ENCODE data around the gene TTLL11. TPM values are rescaled to one million over a fixed set of nuclear protein-coding genes. Genes with fewer than 3 reads are reported as not detected.

TTLL11 gene
- total RNA-seq, 1 donor from 2014 or later: 4.0 TPM

DNA sequence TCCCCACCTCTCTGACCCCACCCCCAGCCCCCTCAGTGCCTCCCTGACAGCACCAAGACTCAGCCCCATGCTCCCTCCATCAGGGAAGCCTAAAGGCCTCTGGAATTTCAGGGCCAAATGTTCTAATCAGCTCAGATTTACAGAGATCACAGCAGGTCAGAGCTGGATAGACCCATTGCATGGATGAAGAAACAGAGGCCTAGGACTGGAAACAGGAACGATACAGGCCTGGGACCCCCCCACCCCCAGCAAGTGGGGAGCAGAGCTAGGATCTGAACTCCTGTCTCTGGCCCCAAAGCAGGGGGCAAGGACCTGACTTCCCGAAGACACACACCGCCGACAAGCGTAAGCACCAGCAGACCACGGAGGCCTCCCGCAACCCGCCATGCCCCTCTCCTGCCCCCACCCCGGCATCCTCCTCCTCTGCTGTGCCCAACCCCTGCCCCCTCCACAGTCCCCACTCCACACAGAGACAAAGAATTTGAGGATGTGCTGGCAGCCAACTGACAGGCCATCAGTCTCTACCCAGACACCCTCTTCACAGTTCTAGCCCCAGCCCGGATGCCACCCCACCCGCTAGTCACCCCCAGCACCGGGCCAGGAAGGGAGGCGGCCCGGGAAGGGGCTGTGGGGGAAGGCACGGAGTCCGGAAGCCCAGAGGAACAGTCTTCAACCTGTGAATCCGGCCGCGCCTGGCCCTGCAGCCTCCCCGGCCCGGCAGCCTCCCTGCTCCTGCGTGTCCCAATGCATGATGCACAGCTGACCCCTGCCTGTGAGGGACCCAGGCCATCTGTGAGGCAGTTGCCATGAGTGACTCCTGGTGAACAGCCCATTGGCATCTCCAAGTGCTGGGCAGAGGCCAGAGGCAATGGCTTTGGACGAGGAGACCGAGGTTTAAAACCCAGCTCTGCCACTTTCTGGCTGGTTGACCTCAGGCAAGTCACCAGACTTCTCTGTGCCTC, 35.2 kb upstream of the TTLL11 start:
- Mint-ChIP-seq H3K27ac (ENCODE audit: unreplicated experiment) (no peak overlapping the region), H3K36me3 (ENCODE audit: low read depth, unreplicated experiment) (no peaks in the 10 kb centered on the region), H3K4me3 (ENCODE audit: unreplicated experiment) (no peak overlapping the region), H3K9me3 (ENCODE audit: unreplicated experiment) (no peaks in the 10 kb centered on the region), H3K4me1 (ENCODE audit: unreplicated experiment) (peaks cover 30% of the 10 kb centered on the region), H3K27me3 (ENCODE audit: unreplicated experiment) (peaks cover 25% of the 10 kb centered on the region)
- DNase-seq (ENCODE audit: low spot score): no peak
- TF ChIP-seq, protein P1, sequence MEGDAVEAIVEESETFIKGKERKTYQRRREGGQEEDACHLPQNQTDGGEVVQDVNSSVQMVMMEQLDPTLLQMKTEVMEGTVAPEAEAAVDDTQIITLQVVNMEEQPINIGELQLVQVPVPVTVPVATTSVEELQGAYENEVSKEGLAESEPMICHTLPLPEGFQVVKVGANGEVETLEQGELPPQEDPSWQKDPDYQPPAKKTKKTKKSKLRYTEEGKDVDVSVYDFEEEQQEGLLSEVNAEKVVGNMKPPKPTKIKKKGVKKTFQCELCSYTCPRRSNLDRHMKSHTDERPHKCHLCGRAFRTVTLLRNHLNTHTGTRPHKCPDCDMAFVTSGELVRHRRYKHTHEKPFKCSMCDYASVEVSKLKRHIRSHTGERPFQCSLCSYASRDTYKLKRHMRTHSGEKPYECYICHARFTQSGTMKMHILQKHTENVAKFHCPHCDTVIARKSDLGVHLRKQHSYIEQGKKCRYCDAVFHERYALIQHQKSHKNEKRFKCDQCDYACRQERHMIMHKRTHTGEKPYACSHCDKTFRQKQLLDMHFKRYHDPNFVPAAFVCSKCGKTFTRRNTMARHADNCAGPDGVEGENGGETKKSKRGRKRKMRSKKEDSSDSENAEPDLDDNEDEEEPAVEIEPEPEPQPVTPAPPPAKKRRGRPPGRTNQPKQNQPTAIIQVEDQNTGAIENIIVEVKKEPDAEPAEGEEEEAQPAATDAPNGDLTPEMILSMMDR (IDR thresholded peaks at IDR 0.05; ENCODE audit: unreplicated experiment): no peak

DNA sequence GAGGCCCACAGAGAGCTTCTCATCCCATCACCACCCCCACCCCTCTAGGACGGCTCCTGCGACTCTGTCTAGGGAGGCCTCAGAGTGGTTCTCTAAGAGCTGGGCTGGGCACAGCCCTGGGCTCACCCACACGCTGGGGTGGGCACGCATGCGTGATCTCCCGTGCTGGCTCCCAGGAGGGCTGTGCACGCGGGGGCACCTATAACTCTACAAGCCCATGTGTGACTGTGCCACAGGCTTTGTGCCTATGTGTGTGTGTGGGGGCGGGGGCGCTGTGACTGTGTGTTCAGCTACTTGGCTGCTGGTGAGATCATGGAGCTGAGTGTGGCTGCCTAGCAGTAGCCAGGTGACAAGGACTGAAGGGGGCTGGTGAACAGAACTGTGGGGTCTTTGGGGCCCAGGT, 34.3 kb upstream of the TTLL11 start:
- H3K27me3 Mint-ChIP-seq (ENCODE audit: unreplicated experiment): peaks cover 24% of the 10 kb centered on the region
- H3K27ac Mint-ChIP-seq (ENCODE audit: unreplicated experiment): no peak overlapping the region
- H3K36me3 Mint-ChIP-seq (ENCODE audit: low read depth, unreplicated experiment): no peaks in the 10 kb centered on the region
- H3K9me3 Mint-ChIP-seq (ENCODE audit: unreplicated experiment): no peaks in the 10 kb centered on the region
- H3K4me1 Mint-ChIP-seq (ENCODE audit: unreplicated experiment): peaks cover 23% of the 10 kb centered on the region
- no peak overlapping the region for H3K4me3 Mint-ChIP-seq (ENCODE audit: unreplicated experiment)
- no peak for DNase-seq (ENCODE audit: low spot score)
- TF ChIP-seq, protein P1 (IDR thresholded peaks at IDR 0.05; ENCODE audit: unreplicated experiment): no peak

DNA sequence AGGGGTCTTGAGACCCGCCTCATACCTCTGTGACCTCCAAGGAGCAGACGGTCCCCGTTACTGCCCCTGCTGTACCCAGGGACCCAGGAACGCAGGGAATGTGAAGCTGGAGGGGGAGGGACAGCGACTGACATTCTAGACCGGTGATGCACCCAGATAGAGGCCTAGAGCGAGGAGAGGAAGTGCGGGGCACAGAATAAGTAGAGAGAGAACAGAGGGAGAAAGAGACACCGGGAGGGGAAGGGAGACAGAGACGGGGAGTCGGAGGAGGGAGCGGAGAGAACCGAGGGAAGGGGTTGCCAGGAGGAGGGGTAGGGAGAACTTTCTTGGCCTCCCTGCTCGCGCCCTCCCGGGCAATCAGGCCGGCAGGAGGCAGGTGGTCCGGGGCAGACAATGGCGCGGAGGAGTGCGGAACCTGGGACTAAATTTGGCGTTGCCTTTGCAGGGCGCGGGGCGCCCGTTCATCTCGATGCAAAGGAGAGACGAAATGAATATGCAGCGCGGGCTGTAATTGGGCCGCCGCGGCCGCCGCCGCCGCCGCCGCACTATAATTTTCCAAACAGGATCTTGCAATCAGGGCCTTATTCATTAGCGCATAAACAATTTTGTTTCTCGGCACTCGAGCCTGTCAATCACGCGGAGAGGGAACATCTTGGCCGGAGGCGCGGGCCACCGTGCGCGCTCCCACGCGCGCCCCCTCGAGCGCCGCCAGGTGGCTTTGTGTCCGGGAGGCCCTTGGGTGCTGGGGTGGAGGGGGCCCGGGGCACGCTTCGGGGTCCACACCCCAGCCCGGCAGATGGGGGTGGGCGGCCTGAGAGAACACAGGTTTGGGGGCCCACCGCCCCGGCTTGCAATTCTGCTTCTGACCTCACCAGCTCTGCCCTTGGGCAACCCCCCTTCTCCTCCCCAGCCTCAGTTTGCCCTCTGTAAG, 33.5 kb upstream of the TTLL11 start:
- Mint-ChIP-seq H3K9me3 (ENCODE audit: unreplicated experiment) (no peaks in the 10 kb centered on the region), H3K27me3 (ENCODE audit: unreplicated experiment) (peaks cover 23% of the 10 kb centered on the region), H3K4me1 (ENCODE audit: unreplicated experiment) (peaks cover 20% of the 10 kb centered on the region), H3K36me3 (ENCODE audit: low read depth, unreplicated experiment) (no peaks in the 10 kb centered on the region), H3K4me3 (ENCODE audit: unreplicated experiment) (peak overlapping the region; percentile 79), H3K27ac (ENCODE audit: unreplicated experiment) (peak overlapping the region; percentile 70)
- TF ChIP-seq, protein P1 (IDR thresholded peaks at IDR 0.05; ENCODE audit: unreplicated experiment): no peak
- no peak for DNase-seq (ENCODE audit: low spot score)

DNA sequence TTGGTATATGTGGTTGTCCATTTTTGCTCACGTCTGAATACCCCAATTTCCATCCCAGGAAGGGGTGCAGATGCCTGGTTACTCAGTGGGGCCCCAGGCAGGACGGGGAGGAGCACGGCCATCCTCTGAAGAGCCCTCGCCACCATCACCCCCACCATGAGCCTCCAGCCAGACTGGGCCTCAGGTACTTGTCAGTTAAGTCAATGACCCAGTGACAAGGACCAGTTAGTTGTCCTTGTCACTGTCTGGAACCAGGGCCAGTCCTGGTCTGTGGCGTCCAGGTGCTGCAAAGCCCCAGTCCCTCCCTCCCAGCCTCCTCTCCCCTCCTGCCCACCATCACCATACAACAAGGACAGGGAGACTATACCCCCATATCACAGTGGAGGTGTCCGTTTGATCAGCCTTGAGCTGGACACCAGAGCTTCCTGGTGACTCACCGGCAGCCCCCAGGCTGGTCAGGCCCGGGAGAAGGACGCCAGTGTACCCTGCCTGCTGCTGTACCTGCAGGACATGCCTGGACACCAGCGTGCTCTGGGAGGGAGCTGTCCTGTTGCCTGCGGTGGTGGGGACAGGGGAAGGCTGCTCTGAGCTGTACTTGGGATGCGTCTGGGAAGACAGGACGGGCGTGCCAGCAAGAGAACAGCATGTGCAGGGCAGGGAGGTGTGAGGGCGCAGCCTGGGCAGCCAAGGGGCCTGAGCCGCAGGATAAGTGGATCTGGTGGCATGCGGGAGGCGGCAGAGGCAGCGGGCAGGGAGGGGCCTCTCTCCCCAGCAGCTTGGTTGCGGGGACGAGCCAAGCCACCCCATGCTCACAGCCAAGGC, 32.6 kb upstream of the TTLL11 start:
- peak overlapping the region; percentile 70 for H3K27ac Mint-ChIP-seq (ENCODE audit: unreplicated experiment)
- no peaks in the 10 kb centered on the region for H3K9me3 Mint-ChIP-seq (ENCODE audit: unreplicated experiment)
- DNase-seq (ENCODE audit: low spot score): no peak
- peak overlapping the region; percentile 79 for H3K4me3 Mint-ChIP-seq (ENCODE audit: unreplicated experiment)
- peaks cover 23% of the 10 kb centered on the region for H3K27me3 Mint-ChIP-seq (ENCODE audit: unreplicated experiment)
- TF ChIP-seq, protein P1 (IDR thresholded peaks at IDR 0.05; ENCODE audit: unreplicated experiment): peak; percentile 7
- H3K36me3 Mint-ChIP-seq (ENCODE audit: low read depth, unreplicated experiment): no peaks in the 10 kb centered on the region
- H3K4me1 Mint-ChIP-seq (ENCODE audit: unreplicated experiment): peaks cover 15% of the 10 kb centered on the region
